GM18520 (cell line): ENCODE measurements around the gene CCT2.

ENCODE experiments used
- ATAC-seq: cut with Tn5 transposase; IDR thresholded peaks from one replicate; pipeline ENCODE4 v1.9.1; 2021; ENCODE audit not compliant: unreplicated experiment

The CCT2 gene

DNA sequence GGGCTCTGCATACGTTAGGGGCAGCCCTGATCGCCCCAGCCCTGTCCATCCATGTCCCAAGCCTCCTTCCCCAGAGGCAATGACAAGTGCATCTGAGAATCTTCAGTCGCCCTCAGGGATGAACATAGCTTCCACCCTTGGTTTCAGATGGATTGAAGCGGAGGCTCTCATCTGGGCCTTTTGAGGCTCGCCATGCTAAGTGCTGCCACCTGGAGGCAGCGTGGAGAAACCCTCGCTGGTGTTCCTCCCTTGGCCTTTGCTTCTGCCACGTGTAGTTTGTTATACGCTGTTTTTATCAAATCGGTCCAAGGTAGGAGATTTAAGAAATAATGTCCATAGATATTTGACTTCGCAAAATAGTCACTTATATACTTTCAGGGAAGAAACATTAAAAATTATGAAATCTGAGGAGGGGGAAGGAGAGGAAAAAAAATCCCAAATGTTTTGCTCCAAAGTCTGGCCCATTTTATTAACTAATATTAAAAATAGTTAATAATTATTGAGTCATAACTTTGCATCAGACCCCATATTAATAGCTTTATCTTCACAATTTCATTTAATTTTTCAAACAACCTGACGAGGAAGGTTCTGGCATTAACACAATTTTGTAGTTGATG is 54.2 kb downstream of the CCT2 start:
- peak; percentile 65 for ATAC-seq

DNA sequence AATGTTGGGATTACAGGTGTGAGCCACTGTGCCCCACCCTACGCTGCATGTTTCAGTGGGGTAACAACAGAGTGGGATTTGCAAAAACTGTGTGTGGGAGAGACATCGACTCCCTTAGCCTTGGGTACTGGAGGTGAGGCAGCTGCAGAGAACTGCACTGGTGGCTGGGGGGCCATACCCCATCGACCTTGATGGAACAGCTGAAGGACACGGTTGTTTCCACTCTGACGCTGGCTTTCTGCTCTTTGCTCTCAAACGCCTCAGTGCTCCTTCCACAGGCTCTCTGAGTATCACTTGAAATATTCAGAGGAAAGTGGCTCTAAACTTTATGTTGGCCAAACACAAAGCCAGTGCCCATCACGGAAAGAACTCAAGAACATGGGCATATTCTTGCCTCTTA is 56.3 kb downstream of the CCT2 start:
- ATAC-seq = no peak

DNA sequence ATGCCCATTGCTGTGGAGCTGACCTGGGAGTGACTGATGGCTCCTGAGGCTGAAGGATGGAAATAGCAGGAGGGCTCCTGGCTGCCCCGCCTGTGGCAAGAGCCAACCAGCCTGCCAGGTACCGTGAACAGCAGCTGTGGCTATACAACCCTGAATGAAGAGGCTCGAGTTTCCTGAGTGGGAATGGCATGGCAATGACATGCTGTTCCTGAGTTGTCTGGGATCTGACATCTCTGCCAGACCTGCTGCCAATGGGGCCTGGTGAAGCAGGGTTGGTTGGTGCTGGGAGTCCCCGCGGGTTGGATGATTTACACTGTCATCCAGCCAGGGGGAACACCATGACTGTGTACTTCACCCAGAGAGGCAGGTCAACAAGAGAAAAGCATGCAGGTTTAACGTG is 57.3 kb downstream of the CCT2 start:
- no peak for ATAC-seq

DNA sequence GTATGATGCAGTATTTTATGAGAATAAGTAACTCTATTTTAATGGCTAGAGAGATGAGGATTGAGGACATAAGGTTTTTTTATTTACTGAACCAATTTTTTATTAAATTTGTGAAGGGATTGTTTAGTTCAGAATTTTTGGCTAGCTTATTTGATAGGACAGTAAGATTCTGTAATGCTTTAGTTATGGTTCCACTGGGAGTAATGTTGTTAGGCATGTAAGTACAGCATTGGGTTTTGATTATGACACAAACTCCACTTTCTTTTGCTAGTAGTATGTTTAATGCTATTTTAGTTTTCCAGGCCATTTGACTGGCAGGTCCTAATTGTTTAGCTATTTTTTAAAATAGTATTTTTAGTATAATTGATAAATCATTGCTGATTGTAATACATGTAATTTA is 59.3 kb downstream of the CCT2 start:
- no peak for ATAC-seq

DNA sequence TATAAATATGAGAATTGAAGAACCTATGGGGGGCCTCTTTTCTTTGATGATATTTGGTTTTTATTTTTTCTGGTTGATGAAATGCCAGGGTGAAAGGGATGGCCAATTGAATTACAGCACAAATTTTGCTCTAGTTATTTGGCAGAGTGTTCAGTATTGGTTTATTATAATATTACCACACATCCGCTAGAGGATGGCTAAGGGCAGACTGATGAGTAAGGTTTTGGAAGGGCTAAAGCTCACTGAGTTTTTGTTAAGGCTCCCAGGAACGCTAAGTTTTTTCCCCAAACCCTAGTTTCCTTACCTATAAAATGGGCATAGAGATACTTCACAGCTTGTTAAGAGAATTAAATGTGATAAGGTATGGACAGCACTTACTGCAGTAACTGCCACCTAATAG is 59.8 kb downstream of the CCT2 start:
- ATAC-seq = no peak

DNA sequence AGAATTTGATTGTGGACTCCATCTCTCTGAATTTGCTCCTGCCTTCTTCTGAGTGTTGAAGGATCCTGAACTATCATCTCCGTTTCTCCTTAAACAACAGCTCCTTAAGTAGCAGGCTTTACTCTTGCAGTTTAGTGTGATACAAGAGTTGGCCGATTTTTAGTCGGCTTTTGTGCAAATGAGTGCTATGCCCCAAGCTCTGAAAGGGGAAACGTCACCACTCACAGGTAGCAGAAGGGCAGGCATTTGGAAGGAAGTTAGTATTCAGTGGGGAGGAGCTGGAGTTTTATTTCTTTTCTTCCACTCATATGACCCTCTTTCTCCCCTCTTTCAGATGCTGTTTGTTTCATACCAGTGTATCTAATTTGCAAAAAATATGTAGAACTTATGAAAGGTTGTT is 61.9 kb downstream of the CCT2 start:
- ATAC-seq = no peak

DNA sequence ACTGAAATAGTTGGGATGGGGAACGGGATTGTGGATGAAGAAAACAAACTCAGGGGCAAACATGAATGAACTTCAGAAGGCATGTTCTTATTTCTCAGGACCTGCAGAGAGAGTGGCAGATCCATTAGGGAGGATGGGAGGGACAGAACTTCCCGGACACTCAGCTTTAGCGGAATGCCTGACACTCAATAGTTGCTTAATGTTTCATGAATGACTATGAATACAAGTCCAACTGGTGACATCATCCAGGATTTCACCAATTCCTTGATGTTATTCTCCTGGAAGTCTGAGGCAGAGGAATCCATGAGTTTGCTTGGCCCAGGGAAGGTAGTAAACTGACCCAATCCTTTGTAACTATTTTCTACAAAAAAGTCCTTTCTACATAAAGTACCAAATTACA is 63.2 kb downstream of the CCT2 start:
- ATAC-seq = no peak

DNA sequence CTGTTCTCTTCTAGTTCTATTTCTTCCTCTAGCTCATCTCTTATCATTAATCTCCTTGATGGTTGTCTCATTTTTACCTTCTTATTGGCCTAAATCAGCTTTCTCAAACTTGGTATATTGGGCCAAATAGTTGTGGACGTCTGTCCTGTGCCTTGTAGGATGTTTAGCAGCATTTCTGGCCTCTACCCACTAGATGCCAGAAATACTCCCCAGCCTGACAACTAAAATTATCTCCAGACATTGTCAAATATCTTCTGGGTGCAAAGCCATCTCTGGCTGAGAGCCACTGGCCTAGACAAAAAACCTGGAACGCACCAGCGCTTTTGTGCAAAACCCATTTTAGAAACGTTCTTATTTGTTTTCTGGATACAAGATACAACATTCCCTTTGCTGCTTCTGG is 64.3 kb downstream of the CCT2 start:
- no peak for ATAC-seq
